ENCODE results near the gene GNPDA1. TPM values are rescaled to one million over a fixed set of nuclear protein-coding genes. Genes with fewer than 3 reads are reported as not detected.

The GNPDA1 gene
- total RNA-seq, 1 donor from 2014 or later: 25.1 TPM

DNA sequence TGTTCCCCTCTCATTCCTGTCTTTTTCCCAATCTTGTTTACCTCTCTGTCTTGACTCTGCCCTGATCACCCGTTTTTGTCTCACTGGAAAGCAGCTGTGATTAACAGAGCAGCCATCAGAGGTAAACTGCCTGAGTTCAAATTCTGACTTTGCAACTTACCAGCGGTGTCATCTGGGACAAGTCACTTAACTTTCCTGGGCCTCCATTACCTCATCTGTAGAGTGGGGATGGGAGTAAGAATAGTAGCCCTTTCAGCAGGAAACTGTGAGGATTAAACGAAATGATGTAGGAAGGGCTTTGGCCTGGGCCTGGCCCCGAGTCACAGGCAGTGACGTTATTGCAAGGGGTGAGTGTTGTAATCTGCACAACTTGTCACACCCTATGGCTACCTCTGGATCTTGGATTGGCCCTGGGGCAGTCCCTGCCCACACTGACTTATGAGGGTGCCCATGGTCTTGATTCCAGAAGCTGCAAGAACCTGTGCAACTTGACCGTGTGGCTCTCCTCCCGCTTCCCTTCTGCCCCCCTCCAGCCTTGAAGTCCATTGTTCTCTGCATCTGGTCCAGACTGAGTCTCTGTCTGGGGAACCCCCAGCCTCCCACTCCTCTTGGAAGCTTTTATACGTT lies 54.2 kb downstream of the GNPDA1 start:
- Histone ChIP-seq H3K36me3 (ENCODE audit: control insufficient read depth in 3 of 3, insufficient read depth in 3 of 3, low read length in 3 of 3) (no peaks in the 10 kb centered on the region), H3K27me3 (ENCODE audit: control insufficient read depth in 3 of 3, insufficient read depth in 3 of 3, low read length in 3 of 3) (no peaks in the 10 kb centered on the region), H3K4me1 (ENCODE audit: control insufficient read depth in 3 of 3, insufficient read depth in 3 of 3, low read length in 3 of 3) (peaks cover 18 to 39% (median 30%) of the 10 kb centered on the region in 3 donors), H3K4me3 (ENCODE audit: low read length in 3 of 3) (peak overlapping the region in 2 of 3 donors; percentile 2 to 17), H3K27ac (ENCODE audit: low read depth, low read length) (peak overlapping the region; percentile 62), H3K9me3 (ENCODE audit: control insufficient read depth in 3 of 3, low read length in 3 of 3) (no peaks in the 10 kb centered on the region), H3K9ac (ENCODE audit: low read depth in 1 of 3, low read length in 3 of 3) (peak overlapping the region in 1 of 3 donors; percentile 25)

- Histone ChIP-seq H3K9ac (ENCODE audit: low read depth in 1 of 3, low read length in 3 of 3) (peak within 1 kb of the TSS; percentile 15 to 29 (median 25)), H3K9me3 (ENCODE audit: control insufficient read depth in 3 of 3, low read length in 3 of 3) (no peaks in the 10 kb centered on the region), H3K36me3 (ENCODE audit: control insufficient read depth in 3 of 3, insufficient read depth in 3 of 3, low read length in 3 of 3) (no peaks in the 10 kb centered on the region), H3K4me3 (ENCODE audit: low read length in 3 of 3) (peak within 1 kb of the TSS; percentile 37 to 56 (median 55)), H3K27me3 (ENCODE audit: control insufficient read depth in 3 of 3, insufficient read depth in 3 of 3, low read length in 3 of 3) (no peaks in the 10 kb centered on the region), H3K27ac (ENCODE audit: low read depth, low read length) (peak within 1 kb of the TSS; percentile 62), H3K4me1 (ENCODE audit: control insufficient read depth in 3 of 3, insufficient read depth in 3 of 3, low read length in 3 of 3) (peaks cover 18 to 39% (median 30%) of the 10 kb centered on the region in 3 donors)
Observed at GRCh38 chr5:141958113-141958512, 54.7 kb downstream of the GNPDA1 start, which contains the start of gene PCDH12. Gene PCDH12, minus strand, starts transcription at chr5:141958202. Its CDS starts 351 bp downstream, at chr5:141957851.

DNA sequence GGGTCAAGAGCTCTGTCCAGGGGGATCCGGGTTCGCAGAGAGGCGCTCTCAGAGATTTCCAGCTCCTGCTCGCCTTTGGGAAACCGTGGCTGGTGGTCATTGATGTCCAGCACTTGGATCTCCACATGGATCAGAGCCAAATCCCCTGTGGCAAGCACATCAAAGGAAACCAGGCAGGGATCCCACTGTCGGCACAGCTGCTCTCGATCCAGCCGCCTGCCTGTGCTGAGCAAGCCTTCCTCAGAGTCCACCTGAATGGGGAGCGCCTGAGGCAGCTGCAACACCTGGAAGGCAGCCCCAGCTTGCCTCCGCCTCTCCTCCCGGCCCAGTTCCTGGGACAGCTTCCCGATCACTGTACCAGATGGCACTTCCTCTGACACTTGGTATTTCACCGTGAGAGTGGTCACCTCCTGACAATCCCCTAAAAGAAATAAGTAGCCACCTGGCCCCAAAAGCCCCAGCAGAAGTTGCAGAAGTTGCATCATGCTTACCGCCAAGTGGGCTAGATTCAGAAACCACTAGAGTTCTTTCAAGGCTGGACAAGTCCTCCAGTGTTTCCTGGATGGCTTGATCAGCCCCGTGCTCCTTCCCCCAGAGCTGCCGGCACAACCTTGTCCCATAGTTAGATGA lies 55.3 kb downstream of the GNPDA1 start:
- H3K9me3 ChIP-seq (ENCODE audit: control insufficient read depth in 3 of 3, low read length in 3 of 3): no peaks in the 10 kb centered on the region
- H3K4me3 ChIP-seq (ENCODE audit: low read length in 3 of 3): peak overlapping the region; percentile 37 to 56 (median 55)
- peak overlapping the region in 2 of 3 donors; percentile 15 for H3K9ac ChIP-seq (ENCODE audit: low read depth in 1 of 3, low read length in 3 of 3)
- peaks cover 18 to 39% (median 30%) of the 10 kb centered on the region in 3 donors for H3K4me1 ChIP-seq (ENCODE audit: control insufficient read depth in 3 of 3, insufficient read depth in 3 of 3, low read length in 3 of 3)
- H3K27me3 ChIP-seq (ENCODE audit: control insufficient read depth in 3 of 3, insufficient read depth in 3 of 3, low read length in 3 of 3): no peaks in the 10 kb centered on the region
- peak overlapping the region; percentile 49 for H3K27ac ChIP-seq (ENCODE audit: low read depth, low read length)
- no peaks in the 10 kb centered on the region for H3K36me3 ChIP-seq (ENCODE audit: control insufficient read depth in 3 of 3, insufficient read depth in 3 of 3, low read length in 3 of 3)

GRCh38 chr5:141954194-141954593 lies 58.6 kb downstream of the GNPDA1 start:
- Histone ChIP-seq H3K9me3 (ENCODE audit: control insufficient read depth in 3 of 3, low read length in 3 of 3) (no peaks in the 10 kb centered on the region), H3K4me3 (ENCODE audit: low read length in 3 of 3) (peak overlapping the region in 2 of 3 donors; percentile 45 to 57), H3K27ac (ENCODE audit: low read depth, low read length) (no peak overlapping the region), H3K27me3 (ENCODE audit: control insufficient read depth in 3 of 3, insufficient read depth in 3 of 3, low read length in 3 of 3) (peaks cover 0 to 16% (median 4%) of the 10 kb centered on the region in 3 donors), H3K4me1 (ENCODE audit: control insufficient read depth in 3 of 3, insufficient read depth in 3 of 3, low read length in 3 of 3) (peaks cover 14 to 33% (median 28%) of the 10 kb centered on the region in 3 donors), H3K36me3 (ENCODE audit: control insufficient read depth in 3 of 3, insufficient read depth in 3 of 3, low read length in 3 of 3) (peaks cover 0 to 8% (median 4%) of the 10 kb centered on the region in 3 donors), H3K9ac (ENCODE audit: low read depth in 1 of 3, low read length in 3 of 3) (no peak overlapping the region)

GRCh38 chr5:141952020-141952419 lies 60.8 kb downstream of the GNPDA1 start:
- Histone ChIP-seq H3K27ac (ENCODE audit: low read depth, low read length) (no peak overlapping the region), H3K9ac (ENCODE audit: low read depth in 1 of 3, low read length in 3 of 3) (peak overlapping the region in 1 of 3 donors; percentile 1), H3K4me1 (ENCODE audit: control insufficient read depth in 3 of 3, insufficient read depth in 3 of 3, low read length in 3 of 3) (peaks cover 9 to 17% (median 14%) of the 10 kb centered on the region in 3 donors), H3K36me3 (ENCODE audit: control insufficient read depth in 3 of 3, insufficient read depth in 3 of 3, low read length in 3 of 3) (peaks cover 0 to 8% (median 4%) of the 10 kb centered on the region in 3 donors), H3K27me3 (ENCODE audit: control insufficient read depth in 3 of 3, insufficient read depth in 3 of 3, low read length in 3 of 3) (peaks cover 0 to 25% (median 4%) of the 10 kb centered on the region in 3 donors), H3K9me3 (ENCODE audit: control insufficient read depth in 3 of 3, low read length in 3 of 3) (no peaks in the 10 kb centered on the region), H3K4me3 (ENCODE audit: low read length in 3 of 3) (no peak overlapping the region)

GRCh38 chr5:141951332-141951781 lies 61.5 kb downstream of the GNPDA1 start:
- H3K9me3 ChIP-seq (ENCODE audit: control insufficient read depth in 3 of 3, low read length in 3 of 3): no peaks in the 10 kb centered on the region
- H3K27ac ChIP-seq (ENCODE audit: low read depth, low read length): peak overlapping the region; percentile 39
- H3K4me1 ChIP-seq (ENCODE audit: control insufficient read depth in 3 of 3, insufficient read depth in 3 of 3, low read length in 3 of 3): peaks cover 11 to 17% (median 13%) of the 10 kb centered on the region in 3 donors
- H3K27me3 ChIP-seq (ENCODE audit: control insufficient read depth in 3 of 3, insufficient read depth in 3 of 3, low read length in 3 of 3): peaks cover 4 to 28% (median 6%) of the 10 kb centered on the region in 3 donors
- no peak overlapping the region for H3K9ac ChIP-seq (ENCODE audit: low read depth in 1 of 3, low read length in 3 of 3)
- peaks cover 0 to 8% (median 4%) of the 10 kb centered on the region in 3 donors for H3K36me3 ChIP-seq (ENCODE audit: control insufficient read depth in 3 of 3, insufficient read depth in 3 of 3, low read length in 3 of 3)
- H3K4me3 ChIP-seq (ENCODE audit: low read length in 3 of 3): peak overlapping the region in 1 of 3 donors; percentile 3

Other genes with a start within 250 kb of the GNPDA1 start
- gene PCDH1, start 134.6 kb downstream of the GNPDA1 start, total RNA-seq: 20.9 TPM
- 42.3 TPM for gene DELE1, start 89.2 kb downstream of the GNPDA1 start, total RNA-seq
- gene PCDH12, start 54.8 kb downstream of the GNPDA1 start, total RNA-seq: 12.0 TPM
- gene RNF14, start 43.9 kb downstream of the GNPDA1 start, total RNA-seq: 44.4 TPM
- gene NDFIP1, start 95.8 kb upstream of the GNPDA1 start, total RNA-seq: 43.3 TPM